GM21360 (cell line): ENCODE measurements around the gene GTF2H1.
"Not testable (repeated sequence)": the region's sequence is repeated elsewhere in the genome, so short reads cannot be mapped to it uniquely, and the experiment has no call there.

ENCODE experiments used
- ATAC-seq: cut with Tn5 transposase; IDR thresholded peaks from one replicate; pipeline ENCODE4 v1.9.1; 2021; ENCODE audit warnings: mild to moderate bottlenecking, moderate library complexity; ENCODE audit not compliant: unreplicated experiment

GTF2H1 gene

GRCh38 chr11:18372201-18372600, 49.8 kb downstream of the GTF2H1 start:
- no peak for ATAC-seq

DNA sequence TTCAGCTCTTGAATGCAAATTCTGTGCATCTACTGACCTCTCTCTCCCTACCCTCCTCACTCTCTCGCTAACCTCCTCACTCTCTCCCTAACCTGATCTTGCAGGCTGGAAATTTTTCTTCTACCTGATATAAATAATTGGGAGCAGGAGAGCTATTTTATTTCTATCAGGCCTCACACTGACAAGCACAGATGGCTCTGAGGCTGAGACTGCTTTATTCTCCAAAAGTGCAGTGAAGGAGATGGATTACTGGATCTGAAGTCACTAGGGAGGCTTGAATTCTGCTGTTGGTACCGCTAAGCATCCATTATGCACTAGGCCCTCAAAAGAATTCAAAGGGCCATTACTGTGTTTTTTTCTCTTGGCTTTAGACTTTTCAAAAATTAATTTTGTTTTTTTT, 52.6 kb downstream of the GTF2H1 start:
- no peak for ATAC-seq

- ATAC-seq, result no peak
Observed at GRCh38 chr11:18375941-18376340, 53.6 kb downstream of the GTF2H1 start.

DNA sequence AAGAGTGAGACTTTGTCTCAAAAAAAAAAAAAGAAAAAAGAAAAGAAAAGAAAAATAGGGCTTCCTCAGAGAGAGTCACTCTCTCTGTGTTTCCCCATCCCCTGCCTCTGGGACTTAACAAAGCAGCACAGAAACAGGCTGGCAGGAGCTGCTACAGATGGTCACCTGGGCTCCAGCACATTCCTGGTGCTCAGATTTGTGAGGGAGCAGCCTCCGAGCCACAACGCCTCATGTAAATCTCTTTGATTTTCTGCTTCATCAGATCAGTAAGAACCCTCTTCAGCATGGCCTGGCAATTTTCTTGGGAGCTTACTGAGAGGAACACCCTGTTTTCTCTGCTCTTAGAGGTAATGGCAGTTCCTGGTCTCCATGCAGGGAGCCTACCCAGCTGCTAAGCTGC, 56.8 kb downstream of the GTF2H1 start:
- no peak for ATAC-seq

- ATAC-seq, result peak; percentile 91
Observed at GRCh38 chr11:18383388-18384156, 61.2 kb downstream of the GTF2H1 start.

GRCh38 chr11:18384157-18384641, 61.8 kb downstream of the GTF2H1 start:
- ATAC-seq, result peak; percentile 23

DNA sequence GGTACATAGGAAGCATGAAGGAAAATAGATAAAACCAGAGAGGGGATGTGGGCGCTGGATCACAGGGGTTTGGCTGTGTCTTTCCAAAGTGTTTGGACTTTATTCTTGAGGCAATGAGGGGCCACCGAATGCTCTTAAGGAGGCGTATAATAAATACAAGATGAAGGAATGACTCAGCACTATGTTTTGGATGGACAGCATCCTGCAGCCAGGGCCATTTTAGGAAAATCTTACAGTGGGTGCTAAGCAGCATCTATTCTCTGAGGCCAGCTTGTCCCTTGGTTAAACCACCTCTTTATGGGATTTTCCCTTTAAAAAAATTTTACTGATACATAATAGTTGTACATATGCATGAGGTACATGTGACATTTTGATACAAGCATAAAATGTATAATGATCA, 67.7 kb downstream of the GTF2H1 start:
- no peak for ATAC-seq

- no peak for ATAC-seq
Observed at GRCh38 chr11:18392434-18393321, 70.3 kb downstream of the GTF2H1 start.

DNA sequence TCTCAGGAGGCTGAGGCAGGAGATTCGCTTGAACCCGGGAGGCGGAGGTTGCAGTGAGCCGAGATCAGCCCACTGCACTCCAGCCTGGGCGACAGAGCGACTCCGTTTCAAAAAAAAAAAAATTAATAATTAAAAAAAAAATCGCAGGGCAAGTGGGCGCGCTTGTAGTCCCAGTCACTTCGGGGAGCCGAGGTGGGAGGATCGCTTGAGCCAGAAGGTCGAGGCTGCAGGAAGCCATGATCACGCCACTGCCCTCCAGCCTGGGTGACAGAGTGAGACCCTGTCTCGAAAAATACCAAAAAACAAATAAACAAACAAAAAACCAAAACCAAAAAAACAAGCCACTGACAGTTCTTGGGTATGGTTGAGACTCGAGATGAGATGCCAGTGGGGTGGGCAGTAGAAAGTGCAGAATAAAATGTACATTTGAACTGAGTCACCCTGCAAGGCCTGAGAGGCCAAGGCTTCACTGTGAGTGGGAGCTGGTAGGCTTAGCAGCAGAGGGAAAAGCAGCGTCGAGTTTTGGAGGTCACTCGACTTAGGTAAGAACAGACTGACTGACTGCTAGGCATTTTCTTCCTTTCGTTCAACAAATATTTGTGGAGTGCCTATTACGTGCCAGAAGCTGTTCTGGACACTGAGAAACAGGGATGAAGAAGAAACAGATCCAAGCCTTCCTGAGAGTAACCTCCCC, 71.4 kb downstream of the GTF2H1 start:
- no peak for ATAC-seq

DNA sequence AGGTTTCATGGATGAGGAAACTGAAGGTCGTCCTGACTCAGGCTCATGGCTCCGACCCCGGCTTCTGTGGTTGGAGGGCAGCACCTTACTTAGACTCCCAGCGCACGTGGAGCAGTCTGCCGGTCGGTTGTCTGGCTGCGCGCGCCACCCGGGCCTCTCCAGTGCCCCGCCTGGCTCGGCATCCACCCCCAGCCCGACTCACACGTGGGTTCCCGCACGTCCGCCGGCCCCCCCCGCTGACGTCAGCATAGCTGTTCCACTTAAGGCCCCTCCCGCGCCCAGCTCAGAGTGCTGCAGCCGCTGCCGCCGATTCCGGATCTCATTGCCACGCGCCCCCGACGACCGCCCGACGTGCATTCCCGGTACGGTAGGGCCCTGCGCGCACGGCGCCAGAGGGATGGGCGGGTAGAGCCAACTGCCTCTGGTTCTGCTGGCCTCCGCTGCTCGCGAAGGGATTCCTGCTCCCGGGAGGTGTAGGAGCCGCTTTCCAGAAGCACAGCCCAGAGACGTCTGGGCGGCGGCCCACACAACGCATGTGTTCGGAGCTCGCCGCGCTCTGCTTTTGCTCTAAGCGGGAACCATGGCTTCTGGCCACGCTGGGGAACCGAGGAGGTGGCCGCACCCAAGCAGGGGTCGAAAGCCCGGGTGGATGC, 72.0 kb downstream of the GTF2H1 start, which contains the start of gene LDHA:
Gene LDHA, plus strand, starts transcription at position 289 of the 653 bp plus-strand sequence. CDS start 2,280 bp downstream, outside the sequence.
- ATAC-seq, result peak; percentile 65

- no peak for ATAC-seq
Observed at GRCh38 chr11:18394928-18395734, 72.8 kb downstream of the GTF2H1 start.

GRCh38 chr11:18395735-18396504, 73.6 kb downstream of the GTF2H1 start:
- peak; percentile 61 for ATAC-seq

- ATAC-seq, result no peak
Observed at GRCh38 chr11:18397921-18398320, 75.6 kb downstream of the GTF2H1 start.

- ATAC-seq, result not testable (repeated sequence)
Observed at GRCh38 chr11:18401077-18401476, 78.7 kb downstream of the GTF2H1 start.

GRCh38 chr11:18404062-18404461, 81.7 kb downstream of the GTF2H1 start:
- ATAC-seq, result no peak

DNA sequence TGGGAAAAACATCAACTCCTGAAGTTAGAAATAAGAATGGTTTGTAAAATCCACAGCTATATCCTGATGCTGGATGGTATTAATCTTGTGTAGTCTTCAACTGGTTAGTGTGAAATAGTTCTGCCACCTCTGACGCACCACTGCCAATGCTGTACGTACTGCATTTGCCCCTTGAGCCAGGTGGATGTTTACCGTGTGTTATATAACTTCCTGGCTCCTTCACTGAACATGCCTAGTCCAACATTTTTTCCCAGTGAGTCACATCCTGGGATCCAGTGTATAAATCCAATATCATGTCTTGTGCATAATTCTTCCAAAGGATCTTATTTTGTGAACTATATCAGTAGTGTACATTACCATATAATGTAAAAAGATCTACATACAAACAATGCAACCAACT, 85.0 kb downstream of the GTF2H1 start:
- ATAC-seq, result not testable (repeated sequence)

- ATAC-seq, result no peak
Observed at GRCh38 chr11:18408558-18409291, 86.4 kb downstream of the GTF2H1 start.

DNA sequence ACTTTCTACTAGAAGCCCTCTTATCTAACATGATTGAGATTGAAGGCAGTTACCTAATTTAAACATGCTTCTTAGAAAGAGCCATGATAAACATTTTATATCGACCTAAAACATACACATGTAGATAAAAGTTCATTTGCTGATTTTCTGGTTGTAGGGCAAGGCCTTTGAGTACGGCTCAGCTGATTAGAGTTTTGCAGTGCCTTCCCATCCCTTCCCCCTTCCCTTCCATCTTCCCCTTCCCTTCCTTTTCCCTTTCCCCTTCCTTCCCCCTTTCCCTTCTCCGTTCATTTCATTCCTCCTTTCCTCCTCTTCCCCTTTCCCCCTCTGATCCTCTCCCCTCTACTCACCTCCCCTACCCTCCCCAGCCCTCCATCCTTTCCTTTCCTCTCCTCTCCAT, 94.1 kb downstream of the GTF2H1 start:
- no peak for ATAC-seq
